K562 (cell line): ENCODE measurements around the gene TKT. TPM values are rescaled to one million over a fixed set of nuclear protein-coding genes. Genes with fewer than 3 reads are reported as not detected.

Source experiments
- ATAC-seq: fragments of 200-7000 bp; cut with Tn5 transposase; 3 replicates; pipeline ENCODE4 v1.9.1; 2020; ENCODE audit warnings: moderate library complexity
- BruUV-seq: library from RNA; stranded (reverse); fragments of 400-500 nt; replicated peaks from 2 replicates; lab custom pipeline; 2021; lab: Mats Ljungman, UMichigan
- CTCF ChIA-PET: fragments of 300-600 bp; formaldehyde crosslinking; extraction: SDS; loops from one replicate; lab custom pipeline; 2021; ENCODE audit warnings: low intra/inter-chr PET ratio; lab: Yijun Ruan, JAX
- POLR2A ChIA-PET: fragments of 300-600, 350-650 bp; sonication (Branson Sonifier 250); formaldehyde crosslinking; extraction: SDS; loops from one replicate; lab custom pipeline; 2021; ENCODE audit warnings: antibody characterized with exemption, inconsistent platforms; lab: Yijun Ruan, JAX
- DNase-seq, 4 experiments: peaks; one replicate each; pipeline versions ENCODE4 v3.0.0 to v3.0.0-alpha.2; 2011 to 2018; ENCODE audit warnings: low spot score in 3 of 4, mixed read lengths in 3 of 4; ENCODE audit errors: extremely low read depth in 1 of 4
- FAIRE-seq: peaks from 2 replicates; lab custom pipeline; 2011; peaks lifted over from hg19 to GRCh38; lab: Jason Lieb, UNC
- H2AFZ ChIP-seq: 2 replicates; pipeline ENCODE4 v1.6.0; 2011; ENCODE audit warnings: low read depth, low read length, control low read depth, inconsistent platforms
- H3K27ac ChIP-seq: fragments of 200-600 bp; 3 replicates; pipeline ENCODE4 v1.8.0; 2011; ENCODE audit warnings: low read depth, mild to moderate bottlenecking, control low read depth, inconsistent platforms, low read length, moderate library complexity, mixed read lengths; ENCODE audit errors: extremely low read depth
- H3K27me3 ChIP-seq, 2 experiments: fragments of 300-600 bp in 1 of 2; 2 replicates in 1 of 2; 3 replicates in 1 of 2; pipeline versions ENCODE4 v1.6.0 to v1.8.0; 2011; ENCODE audit warnings: inconsistent platforms in 2 of 2, low read length in 2 of 2, mild to moderate bottlenecking in 1 of 2, mixed read lengths in 1 of 2, moderate library complexity in 1 of 2; ENCODE audit not compliant: control insufficient read depth in 2 of 2, insufficient read depth in 2 of 2
- H3K36me3 ChIP-seq: fragments of 300-600 bp; 3 replicates; pipeline ENCODE4 v1.8.0; 2011; ENCODE audit warnings: mild to moderate bottlenecking, low read length, inconsistent platforms; ENCODE audit not compliant: control insufficient read depth, insufficient read depth
- H3K4me1 ChIP-seq, 2 experiments: fragments of 200-600 bp in 1 of 2; replicated peaks in 1 of 2; 2 replicates in 1 of 2; 3 replicates in 1 of 2; pipeline versions ENCODE4 v1.5.1 to v1.8.0; 2011; ENCODE audit warnings: inconsistent platforms in 2 of 2, low read length in 2 of 2, mild to moderate bottlenecking in 1 of 2, mixed read lengths in 1 of 2, moderate library complexity in 1 of 2; ENCODE audit not compliant: control insufficient read depth in 2 of 2, insufficient read depth in 2 of 2
- H3K4me2 ChIP-seq: 2 replicates; pipeline ENCODE4 v1.6.1; 2011; ENCODE audit warnings: low read length, control low read depth, inconsistent platforms, mixed read lengths; ENCODE audit not compliant: insufficient read depth
- H3K4me3 ChIP-seq: fragments of 200-600 bp; sonication (generic), shearing (Covaris generic); 2 replicates; pipeline ENCODE4 v1.5.1; 2016; ENCODE audit warnings: control low read depth, inconsistent platforms
- H3K79me2 ChIP-seq: fragments of 200-600 bp; 3 replicates; pipeline ENCODE4 v1.8.0; 2011; ENCODE audit warnings: low read length, inconsistent platforms; ENCODE audit not compliant: control insufficient read depth, insufficient read depth
- H3K9ac ChIP-seq, 2 experiments: 2 replicates each; pipeline versions ENCODE4 v1.6.0 to v1.6.1; 2011; ENCODE audit warnings: low read depth in 2 of 2, low read length in 2 of 2, control low read depth in 1 of 2, inconsistent platforms in 1 of 2, mild to moderate bottlenecking in 1 of 2, mixed read lengths in 1 of 2; ENCODE audit not compliant: insufficient read depth in 1 of 2
- H3K9me1 ChIP-seq: one replicate; pipeline ENCODE4 v1.6.0; 2011; ENCODE audit warnings: inconsistent platforms, mild to moderate bottlenecking, low read length, moderate library complexity; ENCODE audit not compliant: control insufficient read depth, insufficient read depth
- H3K9me3 ChIP-seq: replicated peaks from 2 replicates; pipeline ENCODE4 v1.5.1; 2011; ENCODE audit warnings: low read depth, low read length, inconsistent platforms; ENCODE audit not compliant: control insufficient read depth, insufficient read depth
- H4K20me1 ChIP-seq: replicated peaks from 2 replicates; pipeline ENCODE4 v1.6.1; 2011; ENCODE audit warnings: low read length, inconsistent platforms, mixed read lengths; ENCODE audit not compliant: control insufficient read depth, insufficient read depth
- ARHGAP35 ChIP-seq: fragments of 450-650 bp; IDR thresholded peaks from 2 replicates; pipeline ENCODE4 v1.6.1; 2018; ENCODE audit not compliant: partially characterized antibody
- BCL6 ChIP-seq: fragments of 250-450 bp; sonication (Bioruptor Pico); IDR thresholded peaks from 2 replicates; pipeline ENCODE4 v1.4.0; 2020
- CAMTA2 ChIP-seq: fragments of 250-450 bp; sonication (Bioruptor Pico); conservative IDR thresholded peaks from 2 replicates; pipeline ENCODE4 v1.5.1; 2022
- HDAC1 ChIP-seq, 2 experiments: fragments of 450-650 bp; IDR thresholded peaks; 2 replicates each; pipeline ENCODE4 v1.6.1; 2016 to 2017; ENCODE audit warnings: inconsistent platforms in 1 of 2, mild to moderate bottlenecking in 1 of 2, moderate library complexity in 1 of 2
- HEY1 ChIP-seq: fragments of 250-450 bp; sonication (Bioruptor Pico); IDR thresholded peaks from 2 replicates; pipeline ENCODE4 v1.5.0; 2020; ENCODE audit warnings: mild to moderate bottlenecking, moderate library complexity, borderline replicate concordance
- HLTF ChIP-seq: fragments of 450-650 bp; IDR thresholded peaks from 2 replicates; pipeline ENCODE4 v1.6.1; 2016
- HNRNPK ChIP-seq: fragments of 200-400 bp; formaldehyde crosslinking; IDR thresholded peaks from one replicate; pipeline ENCODE4 v1.6.1; 2018; ENCODE audit warnings: mild to moderate bottlenecking, low read depth, low read length; ENCODE audit not compliant: poor library complexity, severe bottlenecking
- HNRNPUL1 ChIP-seq: fragments of 200-400 bp; formaldehyde crosslinking; IDR thresholded peaks from 2 replicates; pipeline ENCODE4 v1.6.1; 2017; ENCODE audit warnings: low read length
- ILF3 ChIP-seq: fragments of 450-650 bp; IDR thresholded peaks from 2 replicates; pipeline ENCODE4 v1.6.1; 2018; ENCODE audit warnings: antibody characterized with exemption, mild to moderate bottlenecking, moderate library complexity, borderline replicate concordance
- KLF10 ChIP-seq: fragments of 250-450 bp; sonication (Bioruptor Pico); IDR thresholded peaks from 2 replicates; pipeline ENCODE4 v1.6.1; 2021; ENCODE audit warnings: matching md5 sums
- MAZ ChIP-seq, 2 experiments: fragments of 450-650 bp in 1 of 2; sonication (generic) in 1 of 2; formaldehyde crosslinking; IDR thresholded peaks in 1 of 2; conservative IDR thresholded peaks in 1 of 2; 2 replicates each; pipeline versions ENCODE4 v1.4.0 to v1.5.0; 2020; ENCODE audit warnings: mild to moderate bottlenecking in 1 of 2, missing genetic modification reagents in 1 of 2
- NONO ChIP-seq, 2 experiments: fragments of 200-400 bp in 1 of 2; fragments of 450-650 bp in 1 of 2; formaldehyde crosslinking in 1 of 2; IDR thresholded peaks; 2 replicates each; pipeline ENCODE4 v1.6.1; 2017; ENCODE audit warnings: low read depth in 2 of 2, mild to moderate bottlenecking in 2 of 2, moderate library complexity in 2 of 2, low read length in 1 of 2
- POLR2AphosphoS2 ChIP-seq: IDR thresholded peaks from 2 replicates; pipeline ENCODE4 v1.6.1; 2012; ENCODE audit warnings: low read length, improper control_type of control experiment
- RAD21 ChIP-seq, 2 experiments: fragments of 250-450 bp in 1 of 2; fragments of 450-650 bp in 1 of 2; sonication (Bioruptor Pico) in 1 of 2; formaldehyde crosslinking in 1 of 2; IDR thresholded peaks in 1 of 2; conservative IDR thresholded peaks in 1 of 2; 2 replicates each; pipeline versions ENCODE4 v1.4.0 to v1.8.0; 2020 to 2022; ENCODE audit warnings: mild to moderate bottlenecking in 2 of 2, moderate library complexity in 1 of 2
- SREBF2 ChIP-seq: sonication (generic); formaldehyde crosslinking; IDR thresholded peaks from 2 replicates; pipeline ENCODE4 v1.4.0; 2020; ENCODE audit warnings: mild to moderate bottlenecking, missing genetic modification reagents
- ZNF347 ChIP-seq: fragments of 450-650 bp; formaldehyde crosslinking; IDR thresholded peaks from 2 replicates; pipeline ENCODE4 v1.4.0; 2020; ENCODE audit warnings: low read depth, mild to moderate bottlenecking, moderate library complexity
- WGBS: fragments of 100-300 bp; shearing (Covaris generic); methylation state at CpG from one replicate; pipeline ENCODE4 v1.1.6; 2016; ENCODE audit warnings: low coverage, mixed read lengths; ENCODE audit not compliant: insufficient coverage; ENCODE audit errors: missing lambda C conversion rate; 5-methylcytosine and 5-hydroxymethylcytosine counted together
- in situ Hi-C: fragments of 300-500 bp; cut with MboI; formaldehyde crosslinking; loops from 4 replicates; pipeline ENCODE4 v1.15.0; 2018; ENCODE audit warnings: inconsistent platforms, mixed read lengths
- intact Hi-C: fragments of 100-400 bp; cut with micrococcal nuclease; formaldehyde crosslinking; loops from 2 replicates; pipeline ENCODE4 v1.14.2; 2022
- polyA plus RNA-seq, 8 experiments: library from polyadenylated mRNA; depleted of rRNA in 4 of 8; stranded (reverse) in 5 of 8; unstranded in 3 of 8; fragments of >200 nt; fragmentation: Nextera tagmentation in 2 of 8; fragmentation: Illumina TruSeq in 1 of 8; extraction: Ambion mirVana in 2 of 8; extraction: Trizol in 1 of 8; gene quantifications; 2 replicates each; pipeline versions ENCODE4 v1.2.1 to v1.2.3, GENCODE V29; 2011 to 2014; ENCODE audit warnings: inconsistent platforms in 1 of 8, missing spikeins in 1 of 8
- total RNA-seq, 7 experiments: library from RNA; depleted of rRNA in 6 of 7; stranded (reverse); fragments of >200 nt in 6 of 7; fragmentation: Illumina TruSeq in 2 of 7; extraction: Trizol in 2 of 7; gene quantifications; 2 replicates each; pipeline versions ENCODE4 v1.2.1 to v1.2.3, GENCODE V29; 2011 to 2021; ENCODE audit warnings: low replicate concordance in 1 of 7
- TF ChIP-seq, protein P1 (sequence below), 2 experiments: fragments of 450-650 bp; IDR thresholded peaks; 2 replicates each; pipeline ENCODE4 v1.6.1; 2018; ENCODE audit warnings: mild to moderate bottlenecking in 2 of 2, low read depth in 1 of 2; ENCODE audit not compliant: partially characterized antibody in 2 of 2
- TF ChIP-seq, protein P2 (sequence below): fragments of 450-650 bp; IDR thresholded peaks from 2 replicates; pipeline ENCODE4 v1.6.1; 2016; ENCODE audit warnings: low read depth, mild to moderate bottlenecking, moderate library complexity

Gene TKT
- total and polyA plus RNA-seq, 9 of the 15 experiments (the other 6 are each of a cell fraction or from before 2014, with no cell fraction given): 58.1 to 401 (median 187) TPM

DNA sequence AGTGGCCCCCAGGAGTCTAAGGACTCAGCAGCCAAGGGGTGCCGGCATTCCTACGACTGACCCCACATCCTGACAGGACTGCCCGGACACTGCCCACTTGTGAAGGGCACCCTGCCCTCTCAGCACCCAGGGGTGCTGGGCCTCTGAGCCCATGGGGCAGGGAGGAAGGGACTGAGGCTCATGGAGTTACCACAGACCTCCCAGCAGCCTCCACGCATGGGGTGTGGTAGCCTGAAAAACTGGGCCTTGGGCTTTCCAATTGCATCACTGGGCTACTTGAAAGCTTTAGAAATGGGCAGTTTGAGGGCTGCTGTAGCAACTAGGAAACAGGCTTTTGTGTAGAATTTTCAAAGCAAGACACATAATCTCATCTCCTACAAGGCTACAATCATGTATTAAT lies 13.2 kb downstream of the TKT start:
- Histone ChIP-seq H3K9ac (peak overlapping the region in 1 of 2 experiments; percentile 64; a peak in 1 of 4 replicates), H3K4me2 (no peak overlapping the region), H3K27me3 (no peaks in the 10 kb centered on the region), H3K9me3 (no peaks in the 10 kb centered on the region), H3K79me2 (peaks cover 62% of the 10 kb centered on the region), H3K27ac (no peak overlapping the region), H3K4me1 (peaks cover 1 to 23% of the 10 kb centered on the region in 2 experiments; a peak in 4 of 5 replicates), H4K20me1 (peaks cover 26% of the 10 kb centered on the region), H3K36me3 (peaks cover 80% of the 10 kb centered on the region; the same call in 2 of the 3 replicates), H3K4me3 (no peak overlapping the region), H3K9me1 (no peaks in the 10 kb centered on the region), H2AFZ (no peak overlapping the region)
- intact Hi-C loops (no loop called here), in situ Hi-C loops (no loop called here)
- 100% methylated on average over 1 of the region's 4 CpGs for WGBS
- no peak for FAIRE-seq
- POLR2A ChIA-PET: interaction anchor here (1.3 kb wide), 1 partner anchor 12 kb away, joined by 3 read pairs; no protein-coding TSS in a partner anchor
- BruUV-seq: no TSS peak
- no peak for DNase-seq
- CTCF ChIA-PET: no interaction called here
- ATAC-seq: no peak
- TF ChIP-seq, protein P1, sequence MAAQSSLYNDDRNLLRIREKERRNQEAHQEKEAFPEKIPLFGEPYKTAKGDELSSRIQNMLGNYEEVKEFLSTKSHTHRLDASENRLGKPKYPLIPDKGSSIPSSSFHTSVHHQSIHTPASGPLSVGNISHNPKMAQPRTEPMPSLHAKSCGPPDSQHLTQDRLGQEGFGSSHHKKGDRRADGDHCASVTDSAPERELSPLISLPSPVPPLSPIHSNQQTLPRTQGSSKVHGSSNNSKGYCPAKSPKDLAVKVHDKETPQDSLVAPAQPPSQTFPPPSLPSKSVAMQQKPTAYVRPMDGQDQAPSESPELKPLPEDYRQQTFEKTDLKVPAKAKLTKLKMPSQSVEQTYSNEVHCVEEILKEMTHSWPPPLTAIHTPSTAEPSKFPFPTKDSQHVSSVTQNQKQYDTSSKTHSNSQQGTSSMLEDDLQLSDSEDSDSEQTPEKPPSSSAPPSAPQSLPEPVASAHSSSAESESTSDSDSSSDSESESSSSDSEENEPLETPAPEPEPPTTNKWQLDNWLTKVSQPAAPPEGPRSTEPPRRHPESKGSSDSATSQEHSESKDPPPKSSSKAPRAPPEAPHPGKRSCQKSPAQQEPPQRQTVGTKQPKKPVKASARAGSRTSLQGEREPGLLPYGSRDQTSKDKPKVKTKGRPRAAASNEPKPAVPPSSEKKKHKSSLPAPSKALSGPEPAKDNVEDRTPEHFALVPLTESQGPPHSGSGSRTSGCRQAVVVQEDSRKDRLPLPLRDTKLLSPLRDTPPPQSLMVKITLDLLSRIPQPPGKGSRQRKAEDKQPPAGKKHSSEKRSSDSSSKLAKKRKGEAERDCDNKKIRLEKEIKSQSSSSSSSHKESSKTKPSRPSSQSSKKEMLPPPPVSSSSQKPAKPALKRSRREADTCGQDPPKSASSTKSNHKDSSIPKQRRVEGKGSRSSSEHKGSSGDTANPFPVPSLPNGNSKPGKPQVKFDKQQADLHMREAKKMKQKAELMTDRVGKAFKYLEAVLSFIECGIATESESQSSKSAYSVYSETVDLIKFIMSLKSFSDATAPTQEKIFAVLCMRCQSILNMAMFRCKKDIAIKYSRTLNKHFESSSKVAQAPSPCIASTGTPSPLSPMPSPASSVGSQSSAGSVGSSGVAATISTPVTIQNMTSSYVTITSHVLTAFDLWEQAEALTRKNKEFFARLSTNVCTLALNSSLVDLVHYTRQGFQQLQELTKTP (IDR thresholded peaks at IDR 0.05; ENCODE audit: low read depth in 1 of 2, partially characterized antibody in 2 of 2): no peak
- TF ChIP-seq POLR2AphosphoS2: no peak
- TF ChIP-seq HNRNPUL1: no peak
- TF ChIP-seq KLF10: no peak
- no peak for TF ChIP-seq BCL6 (CRISPR knock-in tag)
- TF ChIP-seq, protein P2, sequence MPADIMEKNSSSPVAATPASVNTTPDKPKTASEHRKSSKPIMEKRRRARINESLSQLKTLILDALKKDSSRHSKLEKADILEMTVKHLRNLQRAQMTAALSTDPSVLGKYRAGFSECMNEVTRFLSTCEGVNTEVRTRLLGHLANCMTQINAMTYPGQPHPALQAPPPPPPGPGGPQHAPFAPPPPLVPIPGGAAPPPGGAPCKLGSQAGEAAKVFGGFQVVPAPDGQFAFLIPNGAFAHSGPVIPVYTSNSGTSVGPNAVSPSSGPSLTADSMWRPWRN: no peak
- no peak for TF ChIP-seq SREBF2
- TF ChIP-seq ZNF347 (CRISPR knock-in tag): no peak
- TF ChIP-seq HDAC1 (IDR thresholded peaks at IDR 0.05): no peak
- no peak for TF ChIP-seq ILF3
- TF ChIP-seq RAD21 (CRISPR knock-in tag; conservative IDR thresholded peaks at IDR 0.05 in 1 of 2, IDR thresholded peaks at IDR 0.05 in 1 of 2): no peak
- no peak for TF ChIP-seq HLTF
- TF ChIP-seq CAMTA2 (CRISPR knock-in tag): no peak
- TF ChIP-seq HNRNPK: no peak
- no peak for TF ChIP-seq MAZ (CRISPR knock-in tag; conservative IDR thresholded peaks at IDR 0.05 in 1 of 2, IDR thresholded peaks at IDR 0.05 in 1 of 2)
- no peak for TF ChIP-seq HEY1 (CRISPR knock-in tag)
- TF ChIP-seq NONO (IDR thresholded peaks at IDR 0.05; ENCODE audit: low read depth in 2 of 2, low read length in 1 of 2): no peak
- no peak for TF ChIP-seq ARHGAP35
